K562 (cell line): ENCODE measurements around the gene MYCL.

Source experiments
- BHLHE40 ChIP-seq: IDR thresholded peaks from 2 replicates; pipeline ENCODE4 v1.6.1; 2011; ENCODE audit warnings: low read length, improper control_type of control experiment
- CTCF ChIP-seq, 3 experiments: IDR thresholded peaks in 2 of 3; conservative IDR thresholded peaks in 1 of 3; 2 replicates each; pipeline ENCODE4 v1.5.1; 2011 to 2012; ENCODE audit warnings: low read length in 3 of 3, mild to moderate bottlenecking in 3 of 3, control low read depth in 2 of 3, improper control_type of control experiment in 1 of 3, inconsistent platforms in 1 of 3, low read depth in 1 of 3, mixed read lengths in 1 of 3, moderate library complexity in 1 of 3; ENCODE audit not compliant: insufficient read depth in 2 of 3
- E2F1 ChIP-seq: sonication (generic); formaldehyde crosslinking; IDR thresholded peaks from 2 replicates; pipeline ENCODE4 v1.8.1; 2023; ENCODE audit warnings: mild to moderate bottlenecking, missing genetic modification reagents, moderate library complexity
- EHMT2 ChIP-seq: fragments of 450-650 bp; IDR thresholded peaks from 2 replicates; pipeline ENCODE4 v1.6.1; 2018; ENCODE audit warnings: antibody characterized with exemption
- GABPB2 ChIP-seq: fragments of 250-450 bp; sonication (Bioruptor Pico); conservative IDR thresholded peaks from 2 replicates; pipeline ENCODE4 v1.5.1; 2021; ENCODE audit warnings: mild to moderate bottlenecking
- GATA2 ChIP-seq: sonication (generic); formaldehyde crosslinking; IDR thresholded peaks from 2 replicates; pipeline ENCODE4 v1.4.0; 2020; ENCODE audit warnings: mild to moderate bottlenecking, missing genetic modification reagents
- LARP7 ChIP-seq: fragments of 450-650 bp; IDR thresholded peaks from 2 replicates; pipeline ENCODE4 v1.6.1; 2016
- PKNOX1 ChIP-seq: fragments of 450-650 bp; IDR thresholded peaks from 2 replicates; pipeline ENCODE4 v1.6.1; 2016
- POLR2A ChIP-seq: fragments of 450-650 bp; conservative IDR thresholded peaks from 2 replicates; pipeline ENCODE4 v1.6.1; 2016
- PREB ChIP-seq: sonication (generic); formaldehyde crosslinking; IDR thresholded peaks from 2 replicates; pipeline ENCODE4 v1.8.1; 2023; ENCODE audit warnings: mild to moderate bottlenecking, missing genetic modification reagents
- ZBTB8A ChIP-seq: fragments of 450-650 bp; IDR thresholded peaks from 2 replicates; pipeline ENCODE4 v1.6.1; 2018; ENCODE audit warnings: mild to moderate bottlenecking, moderate library complexity; ENCODE audit not compliant: partially characterized antibody
- ZHX1 ChIP-seq: fragments of 150-350 bp; conservative IDR thresholded peaks from 2 replicates; pipeline ENCODE4 v1.6.1; 2014; ENCODE audit warnings: low read length
- ZNF449 ChIP-seq: fragments of 250-450 bp; sonication (Bioruptor Pico); IDR thresholded peaks from 2 replicates; pipeline ENCODE4 v1.8.0; 2022; ENCODE audit warnings: moderate library complexity, mild to moderate bottlenecking, inconsistent platforms

GRCh38 chr1:39901464-39901713 is 328 bp downstream of the MYCL start:
- TF ChIP-seq EHMT2 (no peak), ZHX1 (no peak), CTCF (IDR thresholded peaks at IDR 0.05 in 2 of 3, conservative IDR thresholded peaks at IDR 0.05 in 1 of 3; ENCODE audit: insufficient read depth in 2 of 3, low read depth in 1 of 3, low read length in 3 of 3) (no peak), LARP7 (no peak), PREB (no peak), GABPB2 (CRISPR knock-in tag) (no peak), PKNOX1 (no peak), POLR2A (no peak), ZBTB8A (no peak), ZNF449 (no peak), GATA2 (CRISPR knock-in tag) (no peak), BHLHE40 (no peak), E2F1 (CRISPR knock-in tag) (no peak)
